RWPE1 (cell line): ENCODE results near the gene ZNF662.

Experiments
- CTCF ChIA-PET: fragments of 350-600 bp; sonication (Branson Sonifier 250); formaldehyde crosslinking; extraction: SDS; loops from one replicate; lab custom pipeline; 2021; lab: Yijun Ruan, JAX
- POLR2A ChIA-PET: fragments of 400-600 bp; formaldehyde crosslinking; extraction: SDS; loops from one replicate; lab custom pipeline; 2020; ENCODE audit warnings: antibody characterized with exemption; ENCODE audit not compliant: low non-redundant PET; lab: Yijun Ruan, JAX
- DNase-seq: peaks from one replicate; pipeline ENCODE4 v3.0.0; 2012; ENCODE audit warnings: low spot score
- H3K27ac ChIP-seq: fragments of 450-650 bp; 2 replicates; pipeline ENCODE4 v1.5.1; 2017
- CTCF ChIP-seq: fragments of 450-650 bp; conservative IDR thresholded peaks from 2 replicates; pipeline ENCODE4 v1.5.1; 2017; ENCODE audit warnings: low read depth, mild to moderate bottlenecking

ZNF662 gene

GRCh38 chr3:42942693-42943092, 36.8 kb downstream of the ZNF662 start:
- DNase-seq = no peak
- ChIA-PET CTCF (interaction anchor here (0.5 to 0.6 kb wide), 2 partner anchors 112 to 1454 kb away, joined by 3 to 6 read pairs; no protein-coding TSS in a partner anchor), POLR2A (no interaction called here)
- TF ChIP-seq CTCF = no peak
- no peak overlapping the region for H3K27ac ChIP-seq

GRCh38 chr3:42946050-42946449, 40.1 kb downstream of the ZNF662 start:
- no peak for TF ChIP-seq CTCF
- CTCF ChIA-PET = no interaction called here
- H3K27ac ChIP-seq = no peak overlapping the region
- POLR2A ChIA-PET = no interaction called here
- no peak for DNase-seq

- no peak for DNase-seq
- H3K27ac ChIP-seq = no peak overlapping the region
- CTCF ChIA-PET = no interaction called here
- POLR2A ChIA-PET = no interaction called here
- 0 out of 2 replicates have a peak, but pooled peaks have one; percentile 14 for TF ChIP-seq CTCF
These were observed 51.6 kb downstream of the ZNF662 start for GRCh38 chr3:42957573-42957972.

- ChIA-PET CTCF (no interaction called here), POLR2A (no interaction called here)
- DNase-seq = no peak
- H3K27ac ChIP-seq = no peak overlapping the region
- TF ChIP-seq CTCF = no peak
These were observed 54.3 kb downstream of the ZNF662 start for GRCh38 chr3:42960282-42960681.

GRCh38 chr3:42960786-42961185, 54.8 kb downstream of the ZNF662 start:
- no peak overlapping the region for H3K27ac ChIP-seq
- CTCF ChIA-PET = no interaction called here
- POLR2A ChIA-PET = no interaction called here
- DNase-seq = no peak
- no peak for TF ChIP-seq CTCF

GRCh38 chr3:42961633-42962032, 55.7 kb downstream of the ZNF662 start:
- peak; percentile 66 for TF ChIP-seq CTCF
- CTCF ChIA-PET = interaction anchor here (0.5 kb wide), 1 partner anchor 1275 kb away, joined by 3 read pairs; no protein-coding TSS in a partner anchor
- POLR2A ChIA-PET = no interaction called here
- no peak overlapping the region for H3K27ac ChIP-seq
- peak; percentile 20 for DNase-seq
